Ishikawa (cell line): Measurements from ENCODE around the gene NAPEPLD.

Experiments used
- CEBPB ChIP-seq: IDR thresholded peaks from 2 replicates; pipeline ENCODE4 v1.6.1; 2012
- CREB1 ChIP-seq: IDR thresholded peaks from 2 replicates; pipeline ENCODE4 v1.6.1; 2012; ENCODE audit warnings: low read depth
- EGR1 ChIP-seq: IDR thresholded peaks from 2 replicates; pipeline ENCODE4 v1.6.1; 2012
- EP300 ChIP-seq: IDR thresholded peaks from 2 replicates; pipeline ENCODE4 v1.6.1; 2012; ENCODE audit warnings: borderline replicate concordance
- FOXM1 ChIP-seq: IDR thresholded peaks from 2 replicates; pipeline ENCODE4 v1.6.1; 2012; ENCODE audit warnings: low read depth, borderline replicate concordance
- MAX ChIP-seq: IDR thresholded peaks from 2 replicates; pipeline ENCODE4 v1.6.1; 2012
- NFIC ChIP-seq: IDR thresholded peaks from 2 replicates; pipeline ENCODE4 v1.6.1; 2012
- RAD21 ChIP-seq: IDR thresholded peaks from 2 replicates; pipeline ENCODE4 v1.6.1; 2012; ENCODE audit warnings: low read depth
- REST ChIP-seq: IDR thresholded peaks from 2 replicates; pipeline ENCODE4 v1.6.1; 2012; ENCODE audit warnings: low read depth, mild to moderate bottlenecking
- TAF1 ChIP-seq: IDR thresholded peaks from 2 replicates; pipeline ENCODE4 v1.6.1; 2012; ENCODE audit warnings: low read depth, mild to moderate bottlenecking
- TCF12 ChIP-seq: IDR thresholded peaks from 2 replicates; pipeline ENCODE4 v1.6.1; 2012; ENCODE audit warnings: low read depth
- TEAD4 ChIP-seq: IDR thresholded peaks from 2 replicates; pipeline ENCODE4 v1.6.1; 2012
- YY1 ChIP-seq: IDR thresholded peaks from 2 replicates; pipeline ENCODE4 v1.6.1; 2012; ENCODE audit warnings: low read depth
- ZBTB7A ChIP-seq: IDR thresholded peaks from 2 replicates; pipeline ENCODE4 v1.6.1; 2012; ENCODE audit warnings: low read depth
- TF ChIP-seq, protein P1 (sequence below): IDR thresholded peaks from 2 replicates; pipeline ENCODE4 v1.6.1; 2012

NAPEPLD gene

GRCh38 chr7:103082497-103082896 is 66.4 kb downstream of the NAPEPLD start:
- TF ChIP-seq RAD21 = no peak
- no peak for TF ChIP-seq NFIC
- no peak for TF ChIP-seq TAF1
- TF ChIP-seq MAX = no peak
- TF ChIP-seq REST = no peak
- TF ChIP-seq EP300 = no peak
- TF ChIP-seq TCF12 = no peak
- TF ChIP-seq FOXM1 = no peak
- TF ChIP-seq YY1 = no peak
- TF ChIP-seq CREB1 = no peak
- no peak for TF ChIP-seq TEAD4
- TF ChIP-seq, protein P1, sequence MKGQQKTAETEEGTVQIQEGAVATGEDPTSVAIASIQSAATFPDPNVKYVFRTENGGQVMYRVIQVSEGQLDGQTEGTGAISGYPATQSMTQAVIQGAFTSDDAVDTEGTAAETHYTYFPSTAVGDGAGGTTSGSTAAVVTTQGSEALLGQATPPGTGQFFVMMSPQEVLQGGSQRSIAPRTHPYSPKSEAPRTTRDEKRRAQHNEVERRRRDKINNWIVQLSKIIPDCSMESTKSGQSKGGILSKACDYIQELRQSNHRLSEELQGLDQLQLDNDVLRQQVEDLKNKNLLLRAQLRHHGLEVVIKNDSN = no peak
- TF ChIP-seq EGR1 = no peak

DNA sequence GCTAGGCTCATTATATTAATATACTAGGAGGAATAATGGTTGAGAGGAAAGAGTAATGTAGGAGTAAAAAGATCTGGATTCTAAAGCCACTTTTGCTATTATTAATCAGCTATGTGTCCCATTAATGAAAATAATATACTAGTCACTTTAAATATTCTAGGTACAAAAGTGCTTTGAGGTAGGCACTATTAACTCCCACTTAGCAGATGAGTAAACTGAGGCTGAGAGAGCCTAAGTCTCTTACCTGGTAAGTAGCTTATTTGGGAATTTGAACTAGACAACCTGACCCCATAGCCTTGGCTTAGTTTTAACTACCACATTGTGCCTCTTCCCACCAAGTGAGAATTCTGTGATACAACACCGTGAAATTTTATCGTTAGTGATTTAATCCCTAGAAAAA is 68.0 kb downstream of the NAPEPLD start:
- TF ChIP-seq, protein P1 = no peak
- no peak for TF ChIP-seq RAD21

DNA sequence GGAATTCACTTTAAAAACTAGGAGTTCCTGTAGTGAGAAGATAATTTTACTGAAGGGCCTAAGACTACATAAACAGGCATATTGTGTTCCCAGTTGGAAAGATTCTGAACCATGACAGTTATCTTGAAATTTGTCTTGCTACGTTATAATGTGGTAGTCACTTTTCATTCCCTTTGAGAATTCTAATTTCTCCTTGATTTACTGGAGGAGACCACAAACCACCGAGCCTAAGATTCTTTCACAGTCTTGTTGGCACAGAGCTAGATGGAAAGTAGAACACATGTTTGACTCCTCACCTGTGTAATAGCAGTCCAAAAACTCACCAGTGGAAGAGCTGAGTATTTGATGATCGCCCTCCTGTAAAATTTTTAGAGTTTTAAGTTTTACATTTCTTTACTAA is 69.1 kb downstream of the NAPEPLD start:
- TF ChIP-seq TCF12 (no peak), NFIC (no peak), TEAD4 (no peak), YY1 (no peak), FOXM1 (no peak), EGR1 (no peak), CEBPB (no peak), RAD21 (no peak), CREB1 (no peak)
- TF ChIP-seq, protein P1 = no peak

- TF ChIP-seq YY1 (no peak), REST (no peak), TEAD4 (no peak), MAX (no peak)
These were observed 71.6 kb downstream of the NAPEPLD start for GRCh38 chr7:103077318-103077717.

- no peak for TF ChIP-seq EGR1
- TF ChIP-seq TCF12 = no peak
- no peak for TF ChIP-seq FOXM1
- TF ChIP-seq ZBTB7A = no peak
- TF ChIP-seq, protein P1 = no peak
- no peak for TF ChIP-seq RAD21
- no peak for TF ChIP-seq NFIC
- TF ChIP-seq CEBPB = no peak
- TF ChIP-seq MAX = no peak
- TF ChIP-seq EP300 = no peak
- no peak for TF ChIP-seq YY1
These were observed 72.1 kb downstream of the NAPEPLD start for GRCh38 chr7:103076764-103077163.

- TF ChIP-seq EGR1 (peak; percentile 83), EP300 (no peak), ZBTB7A (peak; percentile 76)
These were observed 73.5 kb downstream of the NAPEPLD start for GRCh38 chr7:103075337-103075918.
